DND-41 (cell line): ENCODE measurements around the gene ITGB7.

Experiments used
- CTCF ChIP-seq: IDR thresholded peaks from 2 replicates; pipeline ENCODE4 v1.5.1; 2012; ENCODE audit warnings: borderline replicate concordance, low read length, moderate library complexity, mild to moderate bottlenecking; ENCODE audit not compliant: poor library complexity, severe bottlenecking; ENCODE audit errors: extremely low read depth
- EZH2 ChIP-seq: IDR thresholded peaks from 3 replicates; pipeline ENCODE4 v1.6.1; 2012; ENCODE audit warnings: borderline replicate concordance, low read depth, mild to moderate bottlenecking, moderate library complexity, low read length, inconsistent platforms; ENCODE audit not compliant: severe bottlenecking

- TF ChIP-seq CTCF (no peak), EZH2 (no peak)
These were observed 15.2 kb upstream of the ITGB7 start for GRCh38 chr12:53222170-53222721.
